ENCODE measurements around the gene CCDC92B. TPM values are rescaled to one million over a fixed set of nuclear protein-coding genes. Genes with fewer than 3 reads are reported as not detected.
"Not testable (repeated sequence)": the region's sequence is repeated elsewhere in the genome, so short reads cannot be mapped to it uniquely, and the experiment has no call there.

CCDC92B gene
- total and polyA plus RNA-seq, 9 of the 15 experiments (the other 6 are each of a cell fraction or from before 2014, with no cell fraction given), result not detected

DNA sequence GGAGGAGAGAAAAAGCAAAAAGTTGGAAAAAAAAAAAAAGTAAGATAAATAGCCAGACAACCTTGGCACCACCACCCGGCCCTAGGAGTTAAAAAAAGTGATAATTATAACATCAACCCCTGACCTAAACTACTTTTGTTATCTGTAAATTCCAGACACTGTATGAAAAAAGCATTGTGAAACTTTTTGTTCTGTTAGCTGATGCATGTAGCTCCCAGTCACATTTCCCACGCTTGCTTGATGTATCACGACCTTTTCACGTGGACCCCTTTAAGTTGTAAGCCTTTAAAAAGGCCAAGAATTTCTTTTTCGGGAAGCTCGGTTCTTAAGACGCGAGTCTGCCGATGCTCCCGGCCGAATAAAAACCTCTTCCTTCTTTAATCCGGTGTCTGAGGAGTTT is 35.9 kb upstream of the CCDC92B start:
- POLR2A ChIA-PET; H3K4me2 ChIP-seq (ENCODE audit: insufficient read depth, low read length); H3K36me3 ChIP-seq (ENCODE audit: control insufficient read depth, insufficient read depth, low read length): not testable (repeated sequence)

DNA sequence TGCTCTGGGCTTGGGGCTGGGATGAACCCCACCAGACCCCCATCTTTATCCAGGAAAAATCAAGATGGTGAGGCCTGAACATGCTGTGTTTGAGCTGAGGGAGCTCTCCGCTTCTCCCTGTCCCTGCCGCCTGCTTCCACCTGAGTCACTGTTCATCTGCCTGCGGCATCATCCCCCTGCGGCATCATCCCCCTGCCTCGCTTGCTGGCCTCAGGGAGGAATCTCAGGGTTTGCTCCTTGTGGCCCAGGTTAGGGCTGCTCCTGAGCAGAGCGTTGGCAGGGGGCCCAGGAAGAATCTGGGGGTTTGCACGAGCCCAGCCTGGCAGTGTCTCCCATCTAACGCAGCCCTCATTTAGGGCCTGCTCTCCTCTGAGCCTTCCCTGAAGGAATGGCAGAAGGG is 35.4 kb upstream of the CCDC92B start:
- no peak for FAIRE-seq
- in situ Hi-C loops (cut with MboI), result no loop called here
- TF ChIP-seq ZC3H11A (IDR thresholded peaks at IDR 0.05; ENCODE audit: low read depth, low read length), result no peak
- no peak for TF ChIP-seq CEBPB (tag; IDR thresholded peaks at IDR 0.05)

More for the DNA sequence above, 35.9 kb upstream of the CCDC92B start:
- WGBS (ENCODE audit: insufficient coverage, low coverage, missing lambda C conversion rate), result 32% methylated on average over 12 of the region's 12 CpGs
- H4K20me1 ChIP-seq (replicated peaks; ENCODE audit: control insufficient read depth, insufficient read depth, low read length); FAIRE-seq; intact Hi-C loops (cut with micrococcal nuclease); H3K27ac ChIP-seq (ENCODE audit: extremely low read depth, low read depth, low read length); BruUV-seq (replicated peaks); H3K79me2 ChIP-seq (ENCODE audit: control insufficient read depth, insufficient read depth, low read length); in situ Hi-C loops (cut with MboI); H3K9me3 ChIP-seq (replicated peaks; ENCODE audit: control insufficient read depth, insufficient read depth, low read depth, low read length); H3K27me3 ChIP-seq (ENCODE audit: control insufficient read depth in 2 of 2, insufficient read depth in 2 of 2, low read length in 2 of 2); CTCF ChIA-PET (ENCODE audit: low intra/inter-chr PET ratio); ATAC-seq; H3K9ac ChIP-seq (ENCODE audit: insufficient read depth in 1 of 2, low read depth in 2 of 2, low read length in 2 of 2); H3K4me3 ChIP-seq; H3K9me1 ChIP-seq (ENCODE audit: control insufficient read depth, insufficient read depth, low read length); DNase-seq (ENCODE audit: extremely low read depth in 1 of 4, low spot score in 3 of 4): not testable (repeated sequence)
- Histone ChIP-seq H2AFZ (ENCODE audit: low read depth, low read length) (peak overlapping the region; percentile 39; the same call in 1 of the 2 replicates), H3K4me1 (replicated peaks in 1 of 2; ENCODE audit: control insufficient read depth in 2 of 2, insufficient read depth in 2 of 2, low read length in 2 of 2) (peaks cover 0 to 16% of the 10 kb centered on the region in 2 experiments; a peak in 3 of 5 replicates)
- peak; percentile 31; the same call in 1 of the 2 replicates for TF ChIP-seq ARID1B (IDR thresholded peaks at IDR 0.05)
- peak; percentile 51; the same call in 1 of the 2 replicates for TF ChIP-seq TCF3 (CRISPR knock-in tag; IDR thresholded peaks at IDR 0.05)
- TF ChIP-seq ZNF384 (IDR thresholded peaks at IDR 0.05; ENCODE audit: low read depth, low read length), result peak; percentile 40; the same call in 1 of the 2 replicates
- TF ChIP-seq CBFA2T3 (IDR thresholded peaks at IDR 0.05), result peak; percentile 11; the same call in 1 of the 2 replicates
- 0 out of 2 replicates have a peak, but pooled peaks have one; percentile 10 for TF ChIP-seq CBFA2T2 (conservative IDR thresholded peaks at IDR 0.05)

More for the DNA sequence above, 35.4 kb upstream of the CCDC92B start:
- H3K4me3 ChIP-seq, result no peak overlapping the region
- ChIA-PET POLR2A (no interaction called here), CTCF (ENCODE audit: low intra/inter-chr PET ratio) (no interaction called here)
- ATAC-seq, result no peak
- no peaks in the 10 kb centered on the region for H3K9me3 ChIP-seq (replicated peaks; ENCODE audit: control insufficient read depth, insufficient read depth, low read depth, low read length)
- H3K9me1 ChIP-seq (ENCODE audit: control insufficient read depth, insufficient read depth, low read length), result no peaks in the 10 kb centered on the region
- no TSS peak for BruUV-seq (replicated peaks)
- H3K79me2 ChIP-seq (ENCODE audit: control insufficient read depth, insufficient read depth, low read length), result no peaks in the 10 kb centered on the region
- intact Hi-C loops (cut with micrococcal nuclease), result no loop called here
- DNase-seq (ENCODE audit: extremely low read depth in 1 of 4, low spot score in 3 of 4), result no peak
- H3K36me3 ChIP-seq (ENCODE audit: control insufficient read depth, insufficient read depth, low read length), result no peaks in the 10 kb centered on the region
- no peak overlapping the region for H2AFZ ChIP-seq (ENCODE audit: low read depth, low read length)
- no peak overlapping the region for H3K27ac ChIP-seq (ENCODE audit: extremely low read depth, low read depth, low read length)
- WGBS (ENCODE audit: insufficient coverage, low coverage, missing lambda C conversion rate), result 63% methylated on average over 5 of the region's 8 CpGs
- no peak overlapping the region for H3K4me2 ChIP-seq (ENCODE audit: insufficient read depth, low read length)
- H4K20me1 ChIP-seq (replicated peaks; ENCODE audit: control insufficient read depth, insufficient read depth, low read length), result no peaks in the 10 kb centered on the region
- peaks cover 0 to 5% of the 10 kb centered on the region in 2 experiments; a peak in 1 of 5 replicates for H3K27me3 ChIP-seq (ENCODE audit: control insufficient read depth in 2 of 2, insufficient read depth in 2 of 2, low read length in 2 of 2)
- no peak overlapping the region; a peak in 1 of 4 replicates for H3K9ac ChIP-seq (ENCODE audit: insufficient read depth in 1 of 2, low read depth in 2 of 2, low read length in 2 of 2)
- peaks cover 0 to 16% of the 10 kb centered on the region in 2 experiments; a peak in 3 of 5 replicates for H3K4me1 ChIP-seq (replicated peaks in 1 of 2; ENCODE audit: control insufficient read depth in 2 of 2, insufficient read depth in 2 of 2, low read length in 2 of 2)
